Activated CD8-positive, alpha-beta T cell treated with anti-CD3 and anti-CD28 coated beads for 36 hours (primary cell): Measurements from ENCODE around the gene HORMAD2. TPM values are rescaled to one million over a fixed set of nuclear protein-coding genes. Genes with fewer than 3 reads are reported as not detected.

Experiments used
- ATAC-seq: fragments of 200-7000 bp; cut with Tn5 transposase; one replicate; pipeline ENCODE4 v1.10.0; 2021; ENCODE audit warnings: mild to moderate bottlenecking, moderate library complexity
- CTCF ChIA-PET: fragments of 350-600 bp; sonication (Branson Sonifier 250); formaldehyde crosslinking; loops from one replicate; lab custom pipeline; 2021; ENCODE audit warnings: antibody characterized with exemption; lab: Charles Lee
- POLR2A ChIA-PET: fragments of 350-600 bp; sonication (Branson Sonifier 250); formaldehyde crosslinking; loops from one replicate; lab custom pipeline; 2021; ENCODE audit warnings: antibody characterized with exemption; lab: Charles Lee
- DNase-seq: peaks from one replicate; pipeline ENCODE4 v3.0.0-alpha.2; 2020
- H3K27ac Mint-ChIP-seq: one replicate; pipeline ENCODE4 v1.8.0; 2021; ENCODE audit warnings: mild to moderate bottlenecking, mixed read lengths
- H3K27me3 Mint-ChIP-seq: one replicate; pipeline ENCODE4 v1.8.0; 2021; ENCODE audit warnings: mixed read lengths
- H3K36me3 Mint-ChIP-seq: one replicate; pipeline ENCODE4 v1.8.0; 2021; ENCODE audit warnings: low read depth, mixed read lengths
- H3K4me1 Mint-ChIP-seq: one replicate; pipeline ENCODE4 v1.8.0; 2021; ENCODE audit warnings: low read depth, mixed read lengths
- H3K4me3 Mint-ChIP-seq: one replicate; pipeline ENCODE4 v1.8.0; 2021; ENCODE audit warnings: mild to moderate bottlenecking, moderate library complexity, mixed read lengths
- H3K9me3 Mint-ChIP-seq: one replicate; pipeline ENCODE4 v1.8.0; 2021; ENCODE audit warnings: mixed read lengths
- CTCF ChIP-seq: fragments of 200-600 bp; IDR thresholded peaks from one replicate; pipeline ENCODE4 v1.8.0; 2022; ENCODE audit warnings: antibody characterized with exemption, mild to moderate bottlenecking
- intact Hi-C: fragments of 100-400 bp; cut with micrococcal nuclease; formaldehyde crosslinking; loops from one replicate; pipeline ENCODE4 v1.10.0; 2022
- total RNA-seq, 2 experiments: library from RNA; stranded (reverse); gene quantifications; one replicate each; pipeline ENCODE4 v1.2.3, GENCODE V29; 2021

The HORMAD2 gene
- total RNA-seq, 2 experiments from 2014 or later: not detected

DNA sequence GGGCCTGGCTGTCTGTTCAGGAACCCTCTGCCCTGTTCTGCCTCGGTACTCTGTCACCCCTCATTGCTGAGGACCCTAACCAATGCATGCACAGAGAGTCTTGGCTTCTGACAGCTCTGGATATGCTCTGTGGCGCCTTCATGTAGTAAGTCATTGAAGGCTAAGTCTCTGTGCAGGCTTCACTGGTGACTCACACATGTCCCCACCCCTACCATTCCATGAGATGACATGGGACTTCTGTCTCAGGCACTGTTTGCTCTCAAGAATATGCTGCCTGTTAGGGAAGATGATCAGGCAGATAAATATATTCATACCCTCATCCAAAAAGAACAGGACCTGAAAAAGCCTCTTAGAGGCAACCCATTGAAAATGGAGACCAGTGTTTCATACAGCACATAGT lies 43.6 kb upstream of the HORMAD2 start:
- no peaks in the 10 kb centered on the region for H3K4me1 Mint-ChIP-seq
- ATAC-seq (no peak), DNase-seq (no peak)
- POLR2A ChIA-PET: no interaction called here
- no peaks in the 10 kb centered on the region for H3K27me3 Mint-ChIP-seq
- no peaks in the 10 kb centered on the region for H3K9me3 Mint-ChIP-seq
- TF ChIP-seq CTCF: no peak
- no peak overlapping the region for H3K27ac Mint-ChIP-seq
- no peak overlapping the region for H3K4me3 Mint-ChIP-seq
- intact Hi-C loops: no loop called here
- no peaks in the 10 kb centered on the region for H3K36me3 Mint-ChIP-seq
- CTCF ChIA-PET: no interaction called here

- Mint-ChIP-seq H3K4me1 (no peaks in the 10 kb centered on the region), H3K9me3 (no peaks in the 10 kb centered on the region), H3K27me3 (peaks cover 2% of the 10 kb centered on the region), H3K27ac (no peak overlapping the region), H3K36me3 (no peaks in the 10 kb centered on the region), H3K4me3 (no peak overlapping the region)
- ChIA-PET CTCF (interaction anchor here (1.3 kb wide), 1 partner anchor 9 kb away, joined by 3 read pairs; no protein-coding TSS in a partner anchor), POLR2A (interaction anchor here (1.3 kb wide), 1 partner anchor 15 kb away, joined by 3 read pairs; no protein-coding TSS in a partner anchor)
- no peak for TF ChIP-seq CTCF
- ATAC-seq (no peak), DNase-seq (no peak)
- intact Hi-C loops: no loop called here
Observed at GRCh38 chr22:30038219-30038618, 42.0 kb upstream of the HORMAD2 start.

- POLR2A ChIA-PET: no interaction called here
- Mint-ChIP-seq H3K4me1 (no peaks in the 10 kb centered on the region), H3K27me3 (peaks cover 2% of the 10 kb centered on the region), H3K36me3 (no peaks in the 10 kb centered on the region), H3K27ac (no peak overlapping the region), H3K9me3 (no peaks in the 10 kb centered on the region), H3K4me3 (no peak overlapping the region)
- no peak for DNase-seq
- ATAC-seq: no peak
- CTCF ChIA-PET: no interaction called here
- TF ChIP-seq CTCF: no peak
- intact Hi-C loops: no loop called here
Observed at GRCh38 chr22:30040499-30041260, 39.6 kb upstream of the HORMAD2 start.

- DNase-seq (no peak), ATAC-seq (no peak)
- Mint-ChIP-seq H3K36me3 (no peaks in the 10 kb centered on the region), H3K4me1 (no peaks in the 10 kb centered on the region), H3K27me3 (peaks cover 2% of the 10 kb centered on the region), H3K9me3 (no peaks in the 10 kb centered on the region), H3K27ac (no peak overlapping the region), H3K4me3 (no peak overlapping the region)
- TF ChIP-seq CTCF: no peak
- ChIA-PET CTCF (no interaction called here), POLR2A (interaction anchor here (0.6 kb wide), 1 partner anchor 170 kb away, joined by 3 read pairs; no protein-coding TSS in a partner anchor)
- intact Hi-C loops: no loop called here
Observed at GRCh38 chr22:30041475-30041874, 38.8 kb upstream of the HORMAD2 start.

- POLR2A ChIA-PET: interaction anchor here (0.6 kb wide), 1 partner anchor 170 kb away, joined by 3 read pairs; no protein-coding TSS in a partner anchor
- no peak for DNase-seq
- no peak overlapping the region for H3K4me3 Mint-ChIP-seq
- no peak for ATAC-seq
- no peaks in the 10 kb centered on the region for H3K36me3 Mint-ChIP-seq
- no peak overlapping the region for H3K27ac Mint-ChIP-seq
- H3K4me1 Mint-ChIP-seq: peaks cover 2% of the 10 kb centered on the region
- H3K9me3 Mint-ChIP-seq: no peaks in the 10 kb centered on the region
- CTCF ChIA-PET: no interaction called here
- no peak for TF ChIP-seq CTCF
- peaks cover 2% of the 10 kb centered on the region for H3K27me3 Mint-ChIP-seq
- intact Hi-C loops: no loop called here
Observed at GRCh38 chr22:30041881-30042280, 38.4 kb upstream of the HORMAD2 start.
